Thyroid gland (tissue), 4 donors: ENCODE measurements around the gene CATSPERZ.

Experiments
- POLR2A ChIP-seq, 2 donors: fragments of 450-650 bp; IDR thresholded peaks; one replicate each; pipeline ENCODE4 v1.6.1; 2017; ENCODE audit warnings: antibody characterized with exemption in 2 of 2, mild to moderate bottlenecking in 2 of 2, moderate library complexity in 1 of 2
- TF ChIP-seq, protein P1 (sequence below), 6 experiments: fragments of 200-600 bp in 3 of 6; fragments of 450-650 bp in 3 of 6; sonication (generic) in 3 of 6; IDR thresholded peaks; one replicate each; pipeline ENCODE4 v1.5.1; 2016 to 2019; ENCODE audit warnings: antibody characterized with exemption in 6 of 6, mild to moderate bottlenecking in 2 of 6, inconsistent platforms in 1 of 6, moderate library complexity in 1 of 6

DNA sequence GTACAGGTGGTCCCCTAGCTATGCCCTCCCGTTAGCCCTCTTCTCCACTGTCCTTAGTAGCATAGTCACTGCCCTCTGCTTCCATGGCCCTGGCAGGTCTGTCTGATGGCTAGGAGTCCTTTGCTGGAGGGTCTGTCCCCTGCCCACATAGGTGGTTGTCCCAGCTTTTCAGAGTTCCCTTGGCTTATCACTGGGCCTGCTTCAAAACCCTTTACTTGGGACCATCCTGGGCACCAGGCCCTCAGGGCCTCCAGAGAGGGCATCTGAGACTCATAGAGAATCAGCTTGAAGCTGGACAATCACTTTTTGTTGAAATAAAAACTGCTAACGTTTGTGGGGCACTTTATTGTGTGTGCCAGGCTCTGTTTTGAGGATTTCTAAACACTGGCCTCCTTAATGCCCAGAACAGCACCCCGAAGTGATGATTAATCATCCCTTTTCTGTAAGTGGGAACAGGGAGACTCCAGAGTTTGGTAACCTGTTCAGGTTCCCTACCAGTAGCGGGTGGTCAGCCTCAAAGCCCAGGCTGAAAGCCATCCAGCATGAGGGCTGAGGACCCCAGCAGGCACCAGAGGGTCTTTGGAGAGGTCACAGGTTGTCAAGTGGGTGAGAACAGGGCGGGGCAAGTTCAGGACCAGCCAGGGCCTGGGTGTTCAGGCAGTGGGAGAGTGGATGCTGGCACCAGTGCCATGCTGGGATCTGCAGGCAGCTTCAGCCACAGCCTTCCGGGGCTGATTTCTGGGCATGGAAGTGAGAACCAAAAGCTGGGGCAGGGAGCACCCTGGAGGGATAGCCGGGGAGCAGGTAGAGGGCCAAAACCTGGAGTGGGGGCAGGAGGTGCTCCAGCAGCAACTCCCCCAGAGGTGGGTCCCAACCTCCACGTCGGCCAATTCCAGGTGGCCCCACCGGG is 9.6 kb upstream of the CATSPERZ start:
- TF ChIP-seq POLR2A (IDR thresholded peaks at IDR 0.05): no peak
- TF ChIP-seq, protein P1, sequence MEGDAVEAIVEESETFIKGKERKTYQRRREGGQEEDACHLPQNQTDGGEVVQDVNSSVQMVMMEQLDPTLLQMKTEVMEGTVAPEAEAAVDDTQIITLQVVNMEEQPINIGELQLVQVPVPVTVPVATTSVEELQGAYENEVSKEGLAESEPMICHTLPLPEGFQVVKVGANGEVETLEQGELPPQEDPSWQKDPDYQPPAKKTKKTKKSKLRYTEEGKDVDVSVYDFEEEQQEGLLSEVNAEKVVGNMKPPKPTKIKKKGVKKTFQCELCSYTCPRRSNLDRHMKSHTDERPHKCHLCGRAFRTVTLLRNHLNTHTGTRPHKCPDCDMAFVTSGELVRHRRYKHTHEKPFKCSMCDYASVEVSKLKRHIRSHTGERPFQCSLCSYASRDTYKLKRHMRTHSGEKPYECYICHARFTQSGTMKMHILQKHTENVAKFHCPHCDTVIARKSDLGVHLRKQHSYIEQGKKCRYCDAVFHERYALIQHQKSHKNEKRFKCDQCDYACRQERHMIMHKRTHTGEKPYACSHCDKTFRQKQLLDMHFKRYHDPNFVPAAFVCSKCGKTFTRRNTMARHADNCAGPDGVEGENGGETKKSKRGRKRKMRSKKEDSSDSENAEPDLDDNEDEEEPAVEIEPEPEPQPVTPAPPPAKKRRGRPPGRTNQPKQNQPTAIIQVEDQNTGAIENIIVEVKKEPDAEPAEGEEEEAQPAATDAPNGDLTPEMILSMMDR (IDR thresholded peaks at IDR 0.05): no peak
